SK-N-MC (cell line): Measurements from ENCODE around the gene ZNF536.

Experiments
- EZH2 ChIP-seq: fragments of 200-600 bp; sonication (generic); IDR thresholded peaks from one replicate; pipeline ENCODE4 v1.6.1; 2017; ENCODE audit warnings: antibody characterized with exemption
- POLR2AphosphoS5 ChIP-seq: IDR thresholded peaks from 2 replicates; pipeline ENCODE4 v1.6.1; 2012; ENCODE audit warnings: mild to moderate bottlenecking, low read depth, low read length, borderline replicate concordance

- TF ChIP-seq EZH2 (no peak), POLR2AphosphoS5 (no peak)
Observed at GRCh38 chr19:30558793-30559192, 186.6 kb downstream of the ZNF536 start.
